ENCODE results near the gene PTPRT. TPM values are rescaled to one million over a fixed set of nuclear protein-coding genes. Genes with fewer than 3 reads are reported as not detected.

Gene PTPRT
- total RNA-seq, 4 donors from 2014 or later: 0.72 to 2.5 (median 1.4) TPM

DNA sequence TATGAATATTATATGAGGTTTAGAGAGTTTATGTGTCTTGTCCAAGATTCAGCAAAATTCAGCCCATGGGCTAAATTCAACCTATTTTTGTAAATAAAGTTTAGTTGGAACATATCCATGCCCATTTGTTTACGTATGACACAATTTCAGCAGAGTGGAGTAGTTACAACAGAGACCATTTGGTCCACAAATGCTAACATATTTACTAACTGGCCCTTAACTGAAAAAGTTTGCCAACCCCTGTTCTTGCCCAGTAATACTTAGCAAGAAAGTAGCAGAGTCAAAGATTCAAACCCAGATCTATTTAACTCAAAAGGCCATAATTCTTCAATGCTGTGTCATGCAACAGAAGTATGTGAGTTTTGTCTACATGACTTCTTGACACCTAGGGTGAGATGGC, 561.0 kb downstream of the PTPRT start:
- Histone ChIP-seq H3K9me3 (no peaks in the 10 kb centered on the region), H3K4me1 (no peaks in the 10 kb centered on the region), H3K36me3 (no peaks in the 10 kb centered on the region), H3K4me3 (no peak overlapping the region), H3K27me3 (no peaks in the 10 kb centered on the region), H3K27ac (no peak overlapping the region)
- no peak for TF ChIP-seq POLR2A (IDR thresholded peaks at IDR 0.05)
- TF ChIP-seq, protein P1, sequence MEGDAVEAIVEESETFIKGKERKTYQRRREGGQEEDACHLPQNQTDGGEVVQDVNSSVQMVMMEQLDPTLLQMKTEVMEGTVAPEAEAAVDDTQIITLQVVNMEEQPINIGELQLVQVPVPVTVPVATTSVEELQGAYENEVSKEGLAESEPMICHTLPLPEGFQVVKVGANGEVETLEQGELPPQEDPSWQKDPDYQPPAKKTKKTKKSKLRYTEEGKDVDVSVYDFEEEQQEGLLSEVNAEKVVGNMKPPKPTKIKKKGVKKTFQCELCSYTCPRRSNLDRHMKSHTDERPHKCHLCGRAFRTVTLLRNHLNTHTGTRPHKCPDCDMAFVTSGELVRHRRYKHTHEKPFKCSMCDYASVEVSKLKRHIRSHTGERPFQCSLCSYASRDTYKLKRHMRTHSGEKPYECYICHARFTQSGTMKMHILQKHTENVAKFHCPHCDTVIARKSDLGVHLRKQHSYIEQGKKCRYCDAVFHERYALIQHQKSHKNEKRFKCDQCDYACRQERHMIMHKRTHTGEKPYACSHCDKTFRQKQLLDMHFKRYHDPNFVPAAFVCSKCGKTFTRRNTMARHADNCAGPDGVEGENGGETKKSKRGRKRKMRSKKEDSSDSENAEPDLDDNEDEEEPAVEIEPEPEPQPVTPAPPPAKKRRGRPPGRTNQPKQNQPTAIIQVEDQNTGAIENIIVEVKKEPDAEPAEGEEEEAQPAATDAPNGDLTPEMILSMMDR (IDR thresholded peaks at IDR 0.05): no peak
- no peak for TF ChIP-seq POLR2AphosphoS5 (IDR thresholded peaks at IDR 0.05)
- no peak for TF ChIP-seq EP300 (IDR thresholded peaks at IDR 0.05)
- DNase-seq (ENCODE audit: low spot score in 2 of 2): no peak
- WGBS: 78% methylated on average over 1 of the region's 1 CpG

- Histone ChIP-seq H3K4me3 (no peak overlapping the region), H3K27me3 (no peaks in the 10 kb centered on the region), H3K27ac (no peak overlapping the region), H3K4me1 (peaks cover 5% of the 10 kb centered on the region), H3K9me3 (no peaks in the 10 kb centered on the region), H3K36me3 (no peaks in the 10 kb centered on the region)
- DNase-seq (ENCODE audit: low spot score in 2 of 2): no peak
- 44% methylated on average over 3 of the region's 3 CpGs for WGBS
- TF ChIP-seq, protein P1 (IDR thresholded peaks at IDR 0.05): no peak
- TF ChIP-seq POLR2AphosphoS5 (IDR thresholded peaks at IDR 0.05) (no peak), EP300 (IDR thresholded peaks at IDR 0.05) (no peak), POLR2A (IDR thresholded peaks at IDR 0.05) (no peak)
These were observed 576.6 kb downstream of the PTPRT start for GRCh38 chr20:42613076-42613475.

DNA sequence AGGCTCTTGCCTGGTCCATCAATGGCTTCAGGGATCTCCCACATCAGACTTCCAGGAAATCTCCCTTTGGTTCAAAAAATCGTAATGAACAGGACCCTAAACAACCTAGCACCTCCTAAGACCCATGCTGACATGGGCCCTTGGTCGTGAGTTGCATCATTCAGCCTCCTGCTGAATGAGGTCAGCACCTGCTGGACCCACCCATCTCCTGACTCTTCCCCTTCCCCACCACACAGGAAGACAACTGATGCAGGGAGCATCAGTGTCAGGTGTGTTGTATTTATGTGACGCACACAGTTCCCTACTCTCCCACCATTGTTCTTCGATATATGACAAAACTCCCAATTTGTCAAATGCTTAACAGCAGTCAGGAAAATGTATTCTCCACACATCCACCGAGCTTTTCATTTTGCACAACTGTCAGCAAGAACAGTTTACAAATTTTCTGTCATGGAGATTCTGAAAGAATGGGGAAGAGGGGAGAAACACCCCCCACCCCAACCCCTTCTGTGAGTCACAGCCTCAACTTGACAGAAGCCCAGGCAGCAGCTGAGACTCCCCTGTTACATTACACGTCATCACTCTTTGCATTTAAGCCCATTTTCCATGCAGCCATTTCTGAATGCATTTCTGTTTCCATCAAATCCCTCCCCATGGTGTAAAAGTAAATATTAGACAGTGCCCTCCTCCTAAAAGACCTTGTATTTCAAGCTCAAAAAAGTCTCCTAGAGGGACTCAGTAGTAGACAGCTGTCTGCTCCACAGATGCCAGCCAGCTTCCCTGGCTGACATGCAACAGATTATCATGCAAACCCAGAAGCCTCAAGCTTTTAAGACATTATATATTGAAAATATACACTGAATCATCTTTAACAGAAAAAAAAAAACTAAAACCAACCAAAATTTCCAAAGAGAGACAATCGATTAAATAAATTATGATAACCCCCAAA, 577.5 kb downstream of the PTPRT start:
- WGBS: 61% methylated on average over 7 of the region's 7 CpGs
- no peaks in the 10 kb centered on the region for H3K27me3 ChIP-seq
- no peak for DNase-seq (ENCODE audit: low spot score in 2 of 2)
- no peaks in the 10 kb centered on the region for H3K36me3 ChIP-seq
- H3K9me3 ChIP-seq: no peaks in the 10 kb centered on the region
- no peak overlapping the region for H3K4me3 ChIP-seq
- TF ChIP-seq POLR2A (IDR thresholded peaks at IDR 0.05): no peak
- TF ChIP-seq, protein P1 (IDR thresholded peaks at IDR 0.05): no peak
- TF ChIP-seq EP300 (IDR thresholded peaks at IDR 0.05): no peak
- TF ChIP-seq POLR2AphosphoS5 (IDR thresholded peaks at IDR 0.05): no peak
- H3K27ac ChIP-seq: no peak overlapping the region
- H3K4me1 ChIP-seq: peaks cover 5% of the 10 kb centered on the region

- Histone ChIP-seq H3K9me3 (no peaks in the 10 kb centered on the region), H3K27ac (no peak overlapping the region), H3K4me3 (no peak overlapping the region), H3K36me3 (no peaks in the 10 kb centered on the region), H3K4me1 (peaks cover 5% of the 10 kb centered on the region), H3K27me3 (no peaks in the 10 kb centered on the region)
- WGBS: 88% methylated on average over 4 of the region's 4 CpGs
- TF ChIP-seq EP300 (IDR thresholded peaks at IDR 0.05) (no peak), POLR2AphosphoS5 (IDR thresholded peaks at IDR 0.05) (no peak), POLR2A (IDR thresholded peaks at IDR 0.05) (no peak)
- TF ChIP-seq, protein P1 (IDR thresholded peaks at IDR 0.05): no peak
- no peak for DNase-seq (ENCODE audit: low spot score in 2 of 2)
These were observed 578.3 kb downstream of the PTPRT start for GRCh38 chr20:42611423-42611822.

DNA sequence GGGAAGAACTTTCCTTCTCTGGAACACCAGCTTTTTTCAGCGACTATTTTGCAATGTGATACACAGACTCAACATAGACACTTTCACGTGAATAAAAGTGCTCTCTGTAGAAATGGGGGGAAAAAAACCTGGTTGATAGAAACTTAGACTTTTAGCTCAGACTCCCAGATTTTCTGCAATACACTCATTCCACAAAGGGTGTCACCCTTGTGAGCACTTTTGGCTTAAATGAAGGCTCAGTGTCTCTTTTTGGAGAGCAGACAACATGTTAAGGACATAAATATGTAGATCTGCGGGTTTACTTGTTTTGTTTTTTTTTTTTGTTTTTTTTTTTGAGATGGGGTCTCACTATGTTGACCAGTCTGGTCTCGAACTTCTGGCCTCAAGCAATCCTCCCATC, 579.6 kb downstream of the PTPRT start:
- Histone ChIP-seq H3K4me3 (no peak overlapping the region), H3K9me3 (no peaks in the 10 kb centered on the region), H3K36me3 (no peaks in the 10 kb centered on the region), H3K27me3 (no peaks in the 10 kb centered on the region), H3K27ac (no peak overlapping the region), H3K4me1 (peaks cover 5% of the 10 kb centered on the region)
- no peak for DNase-seq (ENCODE audit: low spot score in 2 of 2)
- TF ChIP-seq POLR2A (IDR thresholded peaks at IDR 0.05) (no peak), EP300 (IDR thresholded peaks at IDR 0.05) (no peak), POLR2AphosphoS5 (IDR thresholded peaks at IDR 0.05) (no peak)
- TF ChIP-seq, protein P1 (IDR thresholded peaks at IDR 0.05): no peak
- 69% methylated on average over 4 of the region's 4 CpGs for WGBS

All from suprapubic skin (tissue), 4 donors.